Muscle layer of colon (tissue), 2 donors: ENCODE results near the gene OTP.
"Not testable (repeated sequence)": the region's sequence is repeated elsewhere in the genome, so short reads cannot be mapped to it uniquely, and the experiment has no call there.

Experiments
- H3K27ac ChIP-seq: one replicate; pipeline ENCODE4 v1.7.0; 2013; ENCODE audit warnings: low read depth, mild to moderate bottlenecking, low read length, moderate library complexity
- H3K27me3 ChIP-seq, 2 donors: one replicate each; pipeline ENCODE4 v1.7.0; 2013; ENCODE audit warnings: low read length in 2 of 2, mild to moderate bottlenecking in 2 of 2; ENCODE audit not compliant: insufficient read depth in 2 of 2, control insufficient read depth in 1 of 2
- H3K36me3 ChIP-seq: one replicate; pipeline ENCODE4 v1.7.0; 2013; ENCODE audit warnings: mild to moderate bottlenecking, low read length; ENCODE audit not compliant: insufficient read depth
- H3K4me1 ChIP-seq: one replicate; pipeline ENCODE4 v1.7.0; 2013; ENCODE audit warnings: mild to moderate bottlenecking, low read length; ENCODE audit not compliant: insufficient read depth
- H3K4me3 ChIP-seq, 2 donors: one replicate each; pipeline ENCODE4 v1.7.0; 2013; ENCODE audit warnings: low read length in 2 of 2, low read depth in 1 of 2, mild to moderate bottlenecking in 1 of 2, moderate library complexity in 1 of 2
- H3K9ac ChIP-seq: one replicate; pipeline ENCODE4 v1.7.0; 2013; ENCODE audit warnings: low read length
- H3K9me3 ChIP-seq: one replicate; pipeline ENCODE4 v1.7.0; 2013; ENCODE audit warnings: mild to moderate bottlenecking, low read length
- donor health status: abdominal sarcoma.
- donor health status: Adenocarcinoma of cecum.

OTP gene

DNA sequence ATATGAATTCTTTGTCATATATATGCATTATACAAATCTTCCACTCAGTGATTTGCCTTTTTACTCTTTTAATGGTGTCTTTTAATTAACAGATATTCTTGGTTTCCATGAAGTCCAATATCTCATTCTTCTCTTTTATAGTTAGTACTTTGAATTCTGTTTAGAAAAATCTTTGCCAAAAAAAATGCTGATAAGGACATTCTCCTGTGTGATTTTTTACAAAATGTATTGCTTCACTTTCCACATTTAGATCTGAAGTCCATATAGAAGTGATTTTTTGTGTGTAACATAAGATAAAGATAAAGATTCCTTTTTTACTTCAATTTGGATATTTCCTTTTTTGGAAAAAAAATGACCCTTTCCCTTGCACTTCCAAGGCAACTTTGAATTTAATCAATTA is 50.3 kb downstream of the OTP start:
- no peaks in the 10 kb centered on the region for H3K36me3 ChIP-seq
- H3K9ac ChIP-seq, result no peak overlapping the region
- no peaks in the 10 kb centered on the region for H3K4me1 ChIP-seq
- no peak overlapping the region for H3K4me3 ChIP-seq
- H3K9me3 ChIP-seq, result no peaks in the 10 kb centered on the region
- no peak overlapping the region for H3K27ac ChIP-seq
- no peaks in the 10 kb centered on the region for H3K27me3 ChIP-seq

- Histone ChIP-seq H3K36me3 (no peaks in the 10 kb centered on the region), H3K4me1 (no peaks in the 10 kb centered on the region), H3K4me3 (no peak overlapping the region), H3K27me3 (no peaks in the 10 kb centered on the region), H3K27ac (no peak overlapping the region), H3K9me3 (no peaks in the 10 kb centered on the region), H3K9ac (no peak overlapping the region)
Measured at GRCh38 chr5:77586101-77586500, 52.4 kb downstream of the OTP start.

- H3K4me3 ChIP-seq, H3K4me1 ChIP-seq, H3K27ac ChIP-seq, H3K27me3 ChIP-seq, H3K9me3 ChIP-seq, H3K36me3 ChIP-seq, H3K9ac ChIP-seq: not testable (repeated sequence)
Measured at GRCh38 chr5:77582143-77582542, 56.4 kb downstream of the OTP start.
